NCI-H2196 treated with DMSO at 0.1 percent for 48 hours (cell line): ENCODE results near the gene PRKCZ.

Experiments used
- DNase-seq: peaks from one replicate; lab custom pipeline; 2025; ENCODE audit not compliant: unreplicated experiment; lab: John Stamatoyannopoulos, UW

PRKCZ gene

DNA sequence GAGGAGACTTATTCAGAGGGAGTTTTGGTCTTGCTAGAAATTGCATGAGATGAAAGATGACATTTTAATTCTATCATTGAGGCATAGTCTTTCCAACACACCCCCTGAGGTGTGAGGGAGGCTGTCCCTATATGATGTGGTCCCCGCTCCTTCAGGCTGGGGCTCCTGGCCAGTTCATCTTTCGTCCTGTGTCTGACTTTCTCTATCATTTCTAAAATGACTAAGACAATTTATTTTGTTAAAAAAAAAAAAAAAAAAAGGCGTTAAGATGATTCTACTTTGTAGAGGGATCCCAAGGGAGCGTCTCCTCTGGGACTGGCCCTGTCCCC lies 50.5 kb downstream of the PRKCZ start:
- DNase-seq = no peak

DNA sequence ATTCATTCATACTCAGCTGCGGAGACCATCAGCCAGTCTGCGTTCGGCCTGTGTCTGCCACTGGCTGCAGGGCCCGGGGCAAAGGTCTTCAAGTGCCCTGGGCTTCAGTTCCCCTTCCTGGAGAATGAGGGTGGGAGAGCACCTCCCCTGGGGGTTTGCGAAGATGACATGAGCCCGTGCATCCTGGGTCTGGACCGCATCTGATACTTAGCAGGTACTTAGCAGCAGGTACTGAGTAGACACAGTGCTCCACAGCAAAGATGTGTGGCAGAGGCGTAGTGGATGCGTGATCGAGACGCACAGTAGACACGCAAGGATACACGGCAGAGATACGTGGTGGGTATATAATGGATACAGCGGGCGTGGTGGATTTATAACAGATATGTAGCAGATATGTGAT lies 51.3 kb downstream of the PRKCZ start:
- DNase-seq = no peak

DNA sequence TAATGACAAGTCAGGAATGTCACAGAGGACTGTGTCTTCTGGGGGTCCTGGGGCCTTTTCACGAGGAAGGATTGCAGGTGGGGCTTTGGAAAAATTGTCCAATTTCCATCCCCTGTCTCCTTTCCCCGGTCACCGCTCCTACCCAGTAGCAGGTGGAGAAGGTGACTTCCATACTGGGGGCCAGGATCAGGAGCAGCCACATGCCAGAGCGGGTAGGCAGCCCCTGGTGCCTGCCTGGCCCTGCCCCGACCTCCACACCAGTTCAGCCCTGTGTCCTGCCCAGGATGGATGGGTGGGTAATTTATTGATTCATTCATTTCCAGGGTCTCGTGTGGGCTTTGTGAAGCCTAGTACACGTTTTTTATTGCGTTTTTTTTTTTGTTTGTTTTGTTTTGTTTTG lies 51.7 kb downstream of the PRKCZ start:
- no peak for DNase-seq

DNA sequence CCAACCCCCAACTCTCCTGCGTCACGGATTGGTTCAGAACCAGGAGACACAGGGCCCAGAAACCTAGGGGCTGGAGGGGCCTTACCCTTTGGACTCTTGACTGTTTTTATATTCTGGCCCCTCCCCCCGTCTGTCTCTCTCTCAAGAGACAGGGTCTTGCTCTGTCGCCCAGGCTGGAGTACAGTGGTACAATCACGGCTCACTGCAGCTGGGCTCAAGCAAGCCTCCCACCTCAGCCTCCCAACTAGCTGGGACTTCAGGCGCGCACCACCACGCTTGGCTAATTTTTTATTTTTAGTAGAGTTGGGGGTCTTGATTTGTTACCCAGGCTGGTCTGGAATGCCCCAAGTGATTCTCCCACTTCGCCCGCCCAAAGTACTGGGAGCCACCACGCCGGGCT lies 52.5 kb downstream of the PRKCZ start:
- DNase-seq = no peak

DNA sequence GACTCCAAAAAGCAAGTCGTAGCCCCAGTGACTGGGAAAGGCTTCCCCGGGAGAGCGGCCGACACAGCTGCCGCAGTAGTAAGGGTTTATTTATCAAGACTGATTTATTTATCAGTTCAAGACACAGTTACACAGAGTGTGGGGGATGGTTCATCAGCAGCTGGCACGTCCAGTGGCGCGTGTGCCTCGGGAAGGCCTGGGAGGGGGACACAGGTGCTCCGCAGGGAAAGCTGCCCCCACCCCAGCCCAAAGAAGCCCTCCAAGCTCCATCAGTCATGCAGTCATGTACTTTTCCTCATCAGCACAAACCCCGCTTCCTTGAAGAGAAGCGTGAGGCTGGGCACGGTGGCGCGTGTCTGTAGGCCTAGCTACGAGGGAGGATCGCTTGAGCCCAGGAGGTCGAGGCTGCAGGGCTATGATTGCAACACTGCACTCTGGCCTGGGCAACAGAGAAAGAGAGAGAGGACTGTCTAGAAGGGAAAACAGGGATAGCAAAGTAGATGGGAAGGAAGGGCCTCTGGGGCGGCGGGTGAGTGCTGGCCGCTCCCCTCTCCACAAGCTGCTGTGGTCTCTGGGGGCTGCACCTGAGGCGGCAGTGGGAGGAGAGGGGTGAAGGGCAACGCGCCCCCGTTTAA lies 53.2 kb downstream of the PRKCZ start:
- DNase-seq = no peak

DNA sequence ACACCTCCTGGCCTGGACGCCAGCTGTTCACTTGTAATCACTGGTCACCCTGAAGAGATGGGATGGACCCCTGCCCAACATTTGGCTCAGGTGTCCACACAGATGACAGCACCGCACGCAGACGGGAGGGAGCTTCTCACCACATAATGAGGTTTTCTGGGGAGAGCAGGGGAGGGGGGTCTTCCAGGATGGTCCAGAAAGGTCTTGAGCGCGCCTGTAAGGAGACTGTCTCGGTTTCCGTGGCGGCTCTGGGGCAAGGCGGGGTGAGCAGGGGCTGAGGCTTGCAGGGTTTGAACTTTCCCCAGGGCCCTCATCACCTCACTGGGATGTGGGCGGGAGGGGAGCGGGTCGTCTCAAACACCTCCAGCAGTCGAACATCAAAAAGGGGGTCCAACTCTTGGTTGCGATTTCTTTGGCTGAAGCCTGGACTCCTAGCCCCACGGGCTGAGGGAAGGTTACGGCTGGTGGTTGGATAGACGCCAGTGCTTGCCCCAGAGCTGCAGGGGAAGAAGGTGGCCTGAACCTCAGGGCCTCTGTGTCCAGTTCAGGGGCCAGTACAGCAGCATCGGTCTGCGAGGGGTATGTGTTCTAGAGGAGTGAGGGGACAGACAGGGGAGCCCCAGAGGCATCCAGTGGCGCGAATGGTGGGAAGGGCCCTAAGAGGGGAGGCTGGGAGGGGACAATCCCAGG lies 53.8 kb downstream of the PRKCZ start:
- no peak for DNase-seq

DNA sequence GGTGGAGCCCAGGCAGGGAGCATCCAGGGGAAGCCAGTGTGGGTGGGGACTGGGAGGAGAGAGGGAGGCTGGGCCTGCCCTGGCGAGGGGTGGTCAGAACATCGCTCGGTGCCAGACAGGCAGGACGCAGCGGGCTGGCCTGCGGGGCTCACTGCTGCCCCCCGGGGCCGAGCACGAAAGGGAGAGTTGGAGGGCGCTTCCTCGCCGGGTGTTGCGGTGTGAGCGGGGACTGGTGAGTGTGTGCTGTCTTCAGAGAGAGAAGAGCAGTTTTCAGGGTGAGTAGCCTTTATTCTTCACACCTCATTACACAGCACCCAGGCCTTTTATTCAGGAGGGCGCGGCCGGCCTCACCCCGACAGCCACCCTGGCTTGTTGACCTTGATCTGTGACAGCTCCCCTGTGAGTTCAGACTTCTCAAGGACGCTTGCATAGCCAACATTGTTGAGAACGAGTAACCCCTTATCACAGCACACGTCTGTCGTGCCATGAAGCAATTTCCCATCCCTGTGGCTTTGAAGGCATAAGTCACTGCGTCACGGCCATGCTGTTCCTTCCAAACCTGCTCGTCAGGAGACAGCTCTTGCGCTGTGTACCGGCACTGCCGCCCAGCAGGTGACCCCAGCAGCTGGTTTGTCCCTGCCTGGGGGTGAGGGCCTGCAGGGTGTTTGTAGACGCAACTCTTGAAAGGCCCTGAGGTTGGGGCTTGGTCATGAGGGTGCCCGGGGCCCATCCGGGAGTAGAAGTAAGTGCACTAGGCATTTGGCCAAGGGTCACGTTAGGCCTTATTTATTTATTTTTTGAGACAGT lies 54.6 kb downstream of the PRKCZ start:
- no peak for DNase-seq

DNA sequence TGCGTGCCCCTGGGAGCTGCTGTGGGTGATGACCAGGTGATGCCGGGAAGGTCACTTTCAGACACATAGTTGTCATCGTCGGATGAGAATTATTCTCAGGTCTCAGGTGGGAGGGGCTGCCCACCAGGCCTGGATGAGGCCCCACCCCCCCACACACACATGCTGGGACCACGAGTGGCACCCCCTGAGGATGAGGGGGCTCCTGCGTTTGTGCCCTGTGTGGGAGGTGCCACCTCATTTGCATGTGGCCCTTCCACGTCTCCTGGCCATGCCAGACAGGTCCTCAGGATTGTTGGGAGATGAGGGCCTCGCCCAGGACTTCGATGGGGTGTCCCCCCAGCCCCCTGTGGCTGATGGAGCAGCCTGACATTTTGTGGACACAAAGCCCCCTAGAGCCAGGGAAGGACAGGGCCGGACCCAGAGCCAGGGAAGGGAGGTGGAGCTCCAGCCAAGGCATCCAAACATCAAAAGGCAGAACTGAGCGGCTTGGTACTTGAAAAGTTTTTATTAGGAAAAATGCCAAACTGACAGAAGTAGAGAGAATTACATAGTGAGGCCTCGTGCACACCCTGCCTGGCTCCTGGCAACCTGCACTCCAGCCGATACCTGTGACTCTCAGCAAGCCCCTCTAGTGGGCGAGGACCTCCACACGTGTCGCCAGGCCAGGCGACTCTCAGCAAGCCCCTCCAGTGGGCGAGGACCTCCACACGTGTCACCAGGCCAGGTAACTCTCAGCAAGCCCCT lies 55.7 kb downstream of the PRKCZ start:
- no peak for DNase-seq

DNA sequence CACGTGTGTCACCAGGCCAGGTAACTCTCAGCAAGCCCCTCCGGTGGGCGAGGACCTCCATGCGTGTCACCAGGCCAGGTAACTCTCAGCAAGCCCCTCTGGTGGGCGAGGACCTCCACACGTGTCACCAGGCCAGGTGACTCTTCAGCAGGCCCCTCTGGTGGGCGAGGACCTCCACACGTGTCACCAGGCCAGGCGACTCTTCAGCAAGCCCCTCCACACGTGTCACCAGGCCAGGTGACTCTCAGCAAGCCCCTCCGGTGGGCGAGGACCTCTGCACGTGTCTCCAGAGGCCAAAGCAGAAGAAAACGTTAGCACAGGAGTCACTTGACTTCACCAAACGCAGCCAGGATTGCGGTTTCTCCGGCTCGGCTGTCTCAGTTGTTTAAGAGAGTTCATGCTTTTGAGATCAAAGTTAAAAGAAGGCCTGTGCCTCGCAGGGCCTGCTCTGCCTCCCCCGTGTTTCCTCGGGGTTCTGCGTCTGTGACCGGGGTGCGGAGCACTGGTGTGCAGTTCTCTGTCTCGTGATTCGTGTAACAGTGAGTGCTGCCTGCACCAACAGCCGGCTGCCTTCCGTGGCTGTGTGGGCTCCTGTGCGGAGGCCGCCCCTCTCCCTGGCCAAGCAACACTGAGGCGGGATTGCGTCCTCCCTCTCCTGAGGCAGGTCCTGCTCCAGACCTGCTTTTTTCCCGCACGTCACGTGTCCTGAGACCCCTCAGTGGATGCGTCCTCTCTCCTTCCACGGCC lies 56.6 kb downstream of the PRKCZ start:
- DNase-seq = no peak

DNA sequence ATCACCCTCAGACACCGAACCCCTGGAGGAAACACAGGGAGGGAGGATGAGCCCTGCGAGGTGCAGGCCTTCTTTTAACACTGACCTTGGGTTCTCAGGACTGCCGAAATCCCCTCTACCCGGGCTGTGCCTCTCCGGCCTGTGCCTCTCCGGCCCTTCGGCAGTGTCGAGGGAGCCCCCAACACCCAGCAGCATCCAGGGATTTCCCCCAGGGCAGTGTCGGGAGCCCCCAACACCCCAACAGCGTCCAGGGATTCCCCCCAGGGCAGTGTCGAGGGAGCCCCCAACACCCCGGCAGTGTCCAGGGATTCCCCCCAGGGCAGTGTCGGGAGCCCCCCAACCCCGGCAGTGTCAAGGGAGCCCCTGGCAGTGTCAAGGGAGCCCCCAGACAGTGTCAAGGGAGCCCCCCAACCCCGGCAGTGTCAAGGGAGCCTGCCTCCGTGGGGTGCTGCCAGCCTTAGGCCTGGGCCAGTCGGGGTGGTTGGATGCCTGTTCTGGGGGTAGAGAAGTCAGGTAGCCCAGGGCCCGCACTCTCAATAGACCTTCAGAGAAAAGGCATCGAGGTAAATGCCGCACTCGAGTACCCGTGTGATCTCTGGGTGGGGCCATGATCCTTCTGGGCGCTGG lies 57.5 kb downstream of the PRKCZ start:
- DNase-seq = no peak

DNA sequence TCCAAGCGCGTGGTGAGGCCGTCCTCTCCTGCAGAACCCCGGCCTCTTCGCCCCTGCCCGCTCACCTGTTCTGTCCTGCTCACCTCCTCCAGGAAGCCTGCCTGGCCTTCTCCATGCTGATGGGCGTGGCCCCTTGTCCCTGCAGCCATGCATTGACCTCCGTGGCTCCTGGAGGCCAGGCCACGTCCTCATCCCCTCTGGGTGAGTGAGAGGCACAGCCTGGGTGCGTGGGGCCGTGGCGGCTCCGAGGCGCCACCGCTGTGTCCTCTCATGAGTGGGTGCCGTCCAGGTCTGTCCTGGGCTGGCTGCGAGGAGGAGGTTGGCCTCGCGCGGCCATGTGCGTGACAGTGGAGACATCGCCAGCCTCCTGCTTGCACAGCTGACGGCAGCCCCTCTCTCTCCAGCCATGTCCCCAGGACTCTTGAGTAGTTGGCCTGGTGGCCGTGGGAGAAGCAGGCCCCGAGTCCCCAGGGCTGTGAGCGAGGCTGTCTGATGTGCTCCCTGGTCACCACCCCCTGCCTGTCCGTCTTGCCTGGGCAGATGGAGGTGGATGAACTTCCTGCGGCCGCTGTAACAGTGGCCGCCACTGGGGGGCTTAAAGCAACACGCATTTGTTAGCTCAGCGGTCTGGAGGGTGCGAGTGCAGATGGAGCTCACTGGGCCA lies 58.1 kb downstream of the PRKCZ start:
- DNase-seq = no peak

DNA sequence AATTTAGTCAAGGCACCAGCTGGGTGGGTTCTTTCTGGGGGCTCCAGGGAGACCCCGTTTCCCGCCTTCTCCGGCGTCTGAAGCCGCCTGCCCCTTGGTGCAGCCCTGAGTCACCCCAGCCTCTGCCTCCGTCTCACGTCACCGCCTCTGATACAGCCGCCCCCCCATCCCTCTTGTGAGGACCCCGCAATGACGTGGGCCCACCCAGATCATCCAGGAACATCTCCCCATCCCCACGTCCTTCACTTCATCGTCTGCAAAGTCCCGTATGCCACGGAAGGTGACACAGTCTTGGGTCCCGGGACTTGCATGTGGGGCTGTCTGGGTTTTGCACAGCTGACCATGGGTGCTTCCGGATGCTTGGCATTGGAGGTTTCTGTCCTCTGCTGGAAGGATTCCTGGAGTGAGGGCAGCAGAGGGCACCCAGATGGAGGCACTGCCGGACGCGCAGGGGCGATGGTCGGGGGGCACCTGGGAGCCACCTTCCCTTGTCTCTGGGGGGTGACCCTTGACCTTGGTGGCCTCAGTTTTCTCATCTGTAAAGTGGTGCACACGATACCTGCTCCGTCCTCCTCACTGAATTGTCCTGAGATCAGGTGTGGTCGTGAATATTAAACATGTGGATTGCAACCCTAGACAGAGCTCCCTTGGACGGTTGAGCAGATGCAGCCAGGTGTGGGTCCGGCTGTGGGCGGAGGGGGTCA lies 58.8 kb downstream of the PRKCZ start:
- DNase-seq = no peak

DNA sequence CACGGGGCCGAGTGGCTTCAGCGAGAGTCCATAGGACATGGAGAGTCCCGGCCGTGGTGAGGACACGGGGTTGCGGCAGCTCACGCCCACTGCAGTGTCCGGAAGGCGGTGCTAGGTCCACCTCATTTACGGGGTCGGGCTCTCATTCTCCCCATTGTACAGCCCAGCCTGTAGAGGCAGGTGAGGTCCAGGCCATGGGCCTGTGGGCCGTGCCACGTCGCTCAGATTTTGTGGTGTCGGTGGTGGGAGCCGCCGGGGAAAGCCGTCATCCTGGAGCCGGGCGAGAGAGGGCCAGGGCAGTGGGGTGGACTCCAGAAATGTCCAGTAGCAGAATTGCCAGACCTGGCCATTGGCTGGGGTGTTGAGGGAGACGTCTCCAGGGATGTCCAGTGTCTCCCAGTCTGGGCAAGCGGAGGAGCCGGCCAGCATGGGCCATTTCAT lies 59.4 kb downstream of the PRKCZ start:
- DNase-seq = no peak

DNA sequence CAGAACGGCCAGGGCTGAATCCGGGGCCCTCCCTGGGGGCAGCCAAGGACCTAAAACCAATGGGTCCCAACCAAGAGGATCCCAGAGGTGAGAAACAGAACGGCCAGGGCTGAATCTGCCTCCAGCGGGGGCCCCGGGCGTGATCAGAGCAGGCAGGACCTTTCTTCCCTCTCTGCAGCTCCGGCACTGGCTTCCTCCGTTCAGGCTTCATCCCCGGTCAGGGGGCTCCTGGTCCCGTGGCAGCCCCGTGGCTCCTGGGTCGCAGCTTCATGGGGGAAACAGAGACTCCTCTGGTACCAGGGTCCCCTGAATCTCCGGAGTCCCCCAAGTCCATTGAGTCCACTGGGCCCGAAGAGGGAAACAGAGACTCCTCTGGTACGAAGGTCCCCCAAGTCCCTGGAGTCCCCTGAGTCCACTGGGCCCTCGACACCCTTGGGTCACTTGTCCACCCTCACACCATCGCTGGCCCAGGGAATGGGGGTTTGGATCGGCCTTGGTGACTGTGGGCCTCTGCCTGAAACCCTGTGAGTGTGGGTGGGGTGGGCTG lies 60.1 kb downstream of the PRKCZ start:
- no peak for DNase-seq

DNA sequence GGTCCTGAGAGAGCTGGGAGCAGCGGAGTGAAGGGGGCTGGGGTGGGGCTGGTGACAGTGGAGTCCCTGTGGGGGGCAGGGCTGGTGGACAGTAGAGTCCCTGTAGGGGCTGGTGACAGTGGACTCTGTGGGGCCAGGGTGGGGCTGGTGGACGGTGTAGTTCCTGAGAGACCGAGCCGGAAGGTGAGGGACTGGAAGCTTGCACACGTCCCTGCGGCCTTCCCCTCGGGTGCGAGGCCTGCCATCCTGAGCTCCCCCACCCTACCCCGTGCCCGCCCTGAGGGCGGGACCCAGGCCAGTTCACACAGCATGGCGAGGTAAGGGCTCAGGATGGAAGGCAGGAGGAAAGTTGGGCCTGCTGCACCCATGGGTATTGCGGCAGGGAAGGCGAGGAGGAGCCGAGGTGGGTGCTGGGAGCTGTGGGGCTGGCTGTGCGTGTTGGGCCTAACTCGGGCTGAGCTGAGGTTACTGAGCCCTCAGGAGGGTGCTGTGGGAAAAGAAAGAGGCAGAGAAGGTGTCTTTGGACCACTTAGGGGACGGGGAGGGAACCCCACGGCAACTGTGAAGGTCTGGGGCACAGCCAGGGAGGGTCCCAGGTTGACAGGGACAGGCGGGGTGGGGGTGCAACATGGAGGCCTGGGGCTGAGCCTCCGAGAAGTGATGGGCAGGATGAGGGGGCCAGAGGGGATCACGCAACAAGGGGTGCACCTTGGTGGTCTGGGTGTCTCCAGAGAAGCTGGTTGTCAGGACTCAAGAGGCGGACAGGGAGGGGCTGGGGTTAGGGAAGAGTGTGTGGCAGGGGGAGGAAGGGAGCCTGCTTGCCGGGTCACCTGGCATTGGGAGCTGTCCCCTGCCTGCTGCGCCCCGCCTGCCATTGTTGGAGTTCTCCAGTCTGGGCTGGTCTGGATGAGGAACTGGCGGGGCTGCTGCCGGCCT lies 60.8 kb downstream of the PRKCZ start:
- DNase-seq = no peak

DNA sequence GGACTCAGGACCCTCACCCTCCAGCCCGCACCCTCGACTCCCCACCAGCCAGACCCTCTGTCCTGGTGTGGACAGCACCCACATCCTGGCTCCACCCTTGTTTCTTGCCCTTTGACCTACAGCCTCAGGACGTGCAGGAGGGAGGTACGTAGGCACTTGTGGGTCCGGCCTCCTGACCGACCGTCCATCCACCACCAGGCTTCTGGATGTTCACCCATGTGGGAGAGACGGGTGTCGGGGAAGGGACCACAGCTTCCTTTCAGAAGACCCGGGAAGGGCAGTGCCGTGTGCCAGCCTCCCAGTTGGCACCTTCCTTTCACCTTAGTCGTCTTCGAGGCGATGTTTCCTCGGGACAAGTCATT lies 61.4 kb downstream of the PRKCZ start:
- DNase-seq = no peak

DNA sequence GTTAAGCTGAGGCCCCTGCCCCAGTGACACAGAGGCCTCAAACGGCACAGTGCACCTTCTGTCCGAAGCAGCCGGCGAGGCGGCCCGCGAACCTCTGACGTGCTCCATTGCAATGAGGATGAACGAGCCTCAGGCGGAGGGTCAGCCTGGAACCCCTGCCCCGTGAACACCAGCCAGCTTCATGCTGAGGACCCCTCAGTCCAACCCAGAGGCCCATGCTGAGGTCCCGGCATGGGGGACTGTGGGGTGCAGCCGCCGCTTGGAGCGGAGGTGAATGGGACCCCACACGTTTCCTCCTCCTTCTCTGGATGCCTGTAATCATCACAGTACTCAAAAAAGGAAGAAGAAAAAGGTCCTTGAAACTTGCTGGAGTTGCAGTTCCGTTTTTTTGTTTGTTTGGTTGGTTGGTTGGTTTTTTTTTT lies 62.1 kb downstream of the PRKCZ start:
- DNase-seq = no peak

DNA sequence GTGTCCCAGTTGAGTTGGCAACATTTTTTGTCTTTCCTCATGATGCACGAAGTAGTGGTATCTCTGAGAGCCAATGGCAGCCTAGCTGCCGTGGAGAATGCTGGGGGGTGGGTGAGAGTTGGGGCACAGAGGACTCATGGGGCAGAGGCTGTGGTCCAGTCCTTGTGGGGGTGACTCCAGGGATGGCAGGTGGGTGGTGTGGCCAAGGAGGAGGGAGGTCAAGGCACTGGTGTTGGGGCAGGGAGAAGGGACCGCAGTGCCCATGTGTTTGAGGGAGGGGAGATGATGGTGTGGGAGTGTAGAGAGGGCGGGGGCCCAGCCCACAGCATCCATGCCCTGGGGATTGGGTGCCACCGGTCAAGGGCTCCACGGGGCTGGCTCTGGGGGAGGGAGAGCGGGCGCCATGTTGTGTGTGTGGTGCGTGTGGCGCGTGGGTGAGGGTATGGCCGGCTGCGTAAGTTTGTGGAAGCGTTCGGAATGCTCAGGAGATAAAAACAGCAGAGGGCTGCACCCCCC lies 63.5 kb downstream of the PRKCZ start:
- no peak for DNase-seq
